ENCODE data around the gene PIK3R2. TPM values are rescaled to one million over a fixed set of nuclear protein-coding genes. Genes with fewer than 3 reads are reported as not detected.

PIK3R2 gene
- total RNA-seq, 1 donor from 2014 or later: 43.1 TPM

DNA sequence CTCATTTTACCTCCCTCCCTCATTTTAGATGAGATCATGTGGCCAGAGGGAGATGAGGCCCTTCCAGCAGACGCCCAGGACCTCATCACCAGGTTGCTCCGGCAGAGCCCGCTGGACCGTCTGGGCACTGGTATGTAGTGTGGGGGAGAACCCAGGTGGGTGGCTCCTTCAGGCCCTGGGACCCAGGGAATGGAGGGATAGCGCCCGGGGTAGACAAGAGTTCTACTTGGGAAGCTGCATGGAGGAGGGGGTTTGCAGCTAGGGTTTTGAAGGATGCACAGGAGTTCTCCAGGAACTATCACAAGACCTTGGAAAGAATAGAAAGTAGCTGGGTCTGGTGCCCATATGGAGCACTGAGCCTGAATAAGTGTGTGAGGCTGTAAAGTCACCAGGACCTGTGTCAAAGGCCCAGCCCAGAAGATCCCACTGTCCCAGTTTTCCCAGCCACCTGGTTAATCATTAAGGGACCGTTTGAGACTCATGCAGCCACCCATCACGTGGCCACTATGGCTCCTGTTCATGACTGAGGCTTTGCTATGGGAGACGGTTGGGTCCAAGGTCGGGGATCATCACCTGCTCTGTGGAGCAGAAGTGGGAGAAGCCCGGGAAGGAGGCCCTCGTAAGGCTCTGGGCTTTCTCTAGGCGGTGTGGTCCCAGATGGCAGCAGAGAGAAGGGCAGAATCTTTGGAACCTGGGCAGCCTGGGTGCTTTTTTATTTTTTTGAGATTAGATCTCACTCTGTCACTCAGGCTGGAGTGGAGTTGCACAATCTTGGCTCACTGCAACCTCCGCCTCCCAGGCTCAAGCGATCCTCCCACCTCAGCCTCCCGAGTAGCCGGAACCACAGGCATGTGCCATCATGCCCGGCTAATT, 17.0 kb upstream of the PIK3R2 start:
- Histone ChIP-seq H3K4me3 (no peak overlapping the region), H3K36me3 (peaks cover 56 to 82% of the 10 kb centered on the region in 2 donors), H3K27me3 (no peaks in the 10 kb centered on the region), H3K27ac (no peak overlapping the region), H3K4me1 (no peaks in the 10 kb centered on the region), H3K9me3 (no peaks in the 10 kb centered on the region)
- intact Hi-C loops (cut with DNase I): no loop called here
- no peak for DNase-seq (ENCODE audit: low spot score in 2 of 2)
- TF ChIP-seq, protein P1, sequence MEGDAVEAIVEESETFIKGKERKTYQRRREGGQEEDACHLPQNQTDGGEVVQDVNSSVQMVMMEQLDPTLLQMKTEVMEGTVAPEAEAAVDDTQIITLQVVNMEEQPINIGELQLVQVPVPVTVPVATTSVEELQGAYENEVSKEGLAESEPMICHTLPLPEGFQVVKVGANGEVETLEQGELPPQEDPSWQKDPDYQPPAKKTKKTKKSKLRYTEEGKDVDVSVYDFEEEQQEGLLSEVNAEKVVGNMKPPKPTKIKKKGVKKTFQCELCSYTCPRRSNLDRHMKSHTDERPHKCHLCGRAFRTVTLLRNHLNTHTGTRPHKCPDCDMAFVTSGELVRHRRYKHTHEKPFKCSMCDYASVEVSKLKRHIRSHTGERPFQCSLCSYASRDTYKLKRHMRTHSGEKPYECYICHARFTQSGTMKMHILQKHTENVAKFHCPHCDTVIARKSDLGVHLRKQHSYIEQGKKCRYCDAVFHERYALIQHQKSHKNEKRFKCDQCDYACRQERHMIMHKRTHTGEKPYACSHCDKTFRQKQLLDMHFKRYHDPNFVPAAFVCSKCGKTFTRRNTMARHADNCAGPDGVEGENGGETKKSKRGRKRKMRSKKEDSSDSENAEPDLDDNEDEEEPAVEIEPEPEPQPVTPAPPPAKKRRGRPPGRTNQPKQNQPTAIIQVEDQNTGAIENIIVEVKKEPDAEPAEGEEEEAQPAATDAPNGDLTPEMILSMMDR (IDR thresholded peaks at IDR 0.05): no peak

- Histone ChIP-seq H3K36me3 (peaks cover 50 to 80% of the 10 kb centered on the region in 2 donors), H3K27ac (no peak overlapping the region), H3K27me3 (no peaks in the 10 kb centered on the region), H3K4me1 (no peaks in the 10 kb centered on the region), H3K9me3 (no peaks in the 10 kb centered on the region), H3K4me3 (no peak overlapping the region)
- TF ChIP-seq, protein P1 (IDR thresholded peaks at IDR 0.05): no peak
- no peak for DNase-seq (ENCODE audit: low spot score in 2 of 2)
- intact Hi-C loops (cut with DNase I): no loop called here
Measured at GRCh38 chr19:18137242-18137641, 15.7 kb upstream of the PIK3R2 start.

- peaks cover 50 to 80% of the 10 kb centered on the region in 2 donors for H3K36me3 ChIP-seq
- TF ChIP-seq, protein P1 (IDR thresholded peaks at IDR 0.05): no peak
- DNase-seq (ENCODE audit: low spot score in 2 of 2): no peak
- intact Hi-C loops (cut with DNase I): no loop called here
- no peak overlapping the region for H3K27ac ChIP-seq
- no peaks in the 10 kb centered on the region for H3K4me1 ChIP-seq
- H3K9me3 ChIP-seq: no peaks in the 10 kb centered on the region
- H3K4me3 ChIP-seq: no peak overlapping the region
- no peaks in the 10 kb centered on the region for H3K27me3 ChIP-seq
Measured at GRCh38 chr19:18137657-18138339, 15.2 kb upstream of the PIK3R2 start.

DNA sequence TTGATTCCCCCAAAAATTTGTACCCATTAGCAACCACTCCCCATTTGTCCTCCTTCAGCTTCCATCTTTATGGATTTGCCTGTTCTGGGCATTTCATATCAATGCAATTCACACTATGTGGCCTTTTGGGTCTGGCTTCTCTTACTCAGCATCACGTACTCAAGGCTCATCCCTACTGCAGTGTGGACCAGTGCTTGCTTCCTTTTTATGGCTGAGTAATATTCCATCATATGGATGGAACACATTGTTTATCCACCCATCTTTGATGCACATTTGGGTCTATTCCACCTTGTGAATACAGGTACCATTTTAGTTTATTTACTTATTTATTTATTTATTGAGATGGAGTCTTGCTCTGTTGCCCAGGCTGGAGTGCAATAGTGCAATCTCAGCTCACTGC, 12.5 kb upstream of the PIK3R2 start:
- no peak overlapping the region for H3K4me3 ChIP-seq
- no peak overlapping the region for H3K27ac ChIP-seq
- H3K9me3 ChIP-seq: no peaks in the 10 kb centered on the region
- H3K36me3 ChIP-seq: peaks cover 56 to 83% of the 10 kb centered on the region in 2 donors
- intact Hi-C loops (cut with DNase I): no loop called here
- no peaks in the 10 kb centered on the region for H3K27me3 ChIP-seq
- TF ChIP-seq, protein P1 (IDR thresholded peaks at IDR 0.05): no peak
- no peak for DNase-seq (ENCODE audit: low spot score in 2 of 2)
- H3K4me1 ChIP-seq: no peaks in the 10 kb centered on the region

DNA sequence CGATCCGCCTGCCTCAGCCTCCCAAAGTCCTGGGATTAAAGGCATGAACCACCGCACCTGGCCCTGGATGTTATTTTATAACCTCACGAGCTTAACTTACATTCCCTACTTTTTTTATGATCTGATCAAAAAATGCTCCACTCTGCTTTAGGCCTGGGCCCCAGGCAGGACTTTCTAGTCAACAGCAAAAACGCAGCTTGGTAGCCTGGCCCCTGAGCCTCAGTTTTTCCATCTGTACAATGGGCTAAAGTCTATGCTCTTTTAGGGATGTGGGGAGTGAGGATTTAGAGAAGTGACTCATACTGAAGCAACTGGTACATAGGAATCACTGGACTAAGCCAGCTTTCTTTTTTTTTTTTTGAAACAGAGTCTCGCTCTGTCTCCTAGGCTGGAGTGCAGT, 11.9 kb upstream of the PIK3R2 start:
- DNase-seq (ENCODE audit: low spot score in 2 of 2): no peak
- Histone ChIP-seq H3K36me3 (peaks cover 56 to 83% of the 10 kb centered on the region in 2 donors), H3K4me3 (no peak overlapping the region), H3K27me3 (no peaks in the 10 kb centered on the region), H3K9me3 (no peaks in the 10 kb centered on the region), H3K27ac (no peak overlapping the region), H3K4me1 (no peaks in the 10 kb centered on the region)
- intact Hi-C loops (cut with DNase I): no loop called here
- TF ChIP-seq, protein P1 (IDR thresholded peaks at IDR 0.05): no peak

Measured in ascending aorta (tissue), 2 donors.